H1 (cell line): ENCODE results near the gene LDLRAD4.

Experiments
- CEBPB ChIP-seq: IDR thresholded peaks from 2 replicates; pipeline ENCODE4 v1.6.1; 2012; ENCODE audit warnings: low read depth, low read length
- EP300 ChIP-seq, 2 experiments: IDR thresholded peaks; 1 replicate in 1 of 2; 2 replicates in 1 of 2; pipeline ENCODE4 v1.6.1; 2011 to 2012; ENCODE audit warnings: low read depth in 2 of 2, low read length in 2 of 2, mild to moderate bottlenecking in 2 of 2, borderline replicate concordance in 1 of 2, inconsistent platforms in 1 of 2, moderate library complexity in 1 of 2
- MAX ChIP-seq: IDR thresholded peaks from 2 replicates; pipeline ENCODE4 v1.6.1; 2012; ENCODE audit warnings: inconsistent platforms
- SP1 ChIP-seq: IDR thresholded peaks from 2 replicates; pipeline ENCODE4 v1.6.1; 2011; ENCODE audit warnings: low read depth, low read length
- TBP ChIP-seq: IDR thresholded peaks from 2 replicates; pipeline ENCODE4 v1.6.1; 2011; ENCODE audit warnings: low read depth, low read length, improper control_type of control experiment

GRCh38 chr18:13605901-13606300 is 387.3 kb downstream of the LDLRAD4 start:
- TF ChIP-seq SP1: no peak
- no peak for TF ChIP-seq EP300 (IDR thresholded peaks at IDR 0.05; ENCODE audit: borderline replicate concordance in 1 of 2, low read depth in 2 of 2, low read length in 2 of 2)
- TF ChIP-seq CEBPB: no peak
- TF ChIP-seq TBP: no peak
- TF ChIP-seq MAX: no peak
